IMR-90 (cell line): ENCODE data around the gene MAVS. TPM values are rescaled to one million over a fixed set of nuclear protein-coding genes. Genes with fewer than 3 reads are reported as not detected.

Source experiments
- ATAC-seq: fragments of 200-7000 bp; cut with Tn5 transposase; 2 replicates; pipeline ENCODE4 v1.9.1; 2020; ENCODE audit warnings: low read depth, mild to moderate bottlenecking, moderate library complexity
- BruUV-seq: library from RNA; stranded (reverse); fragments of 400-500 nt; replicated peaks from 2 replicates; lab custom pipeline; 2021; lab: Mats Ljungman, UMichigan
- CTCF ChIA-PET: fragments of 300-600 bp; formaldehyde crosslinking; extraction: SDS; loops from one replicate; lab custom pipeline; 2021; ENCODE audit warnings: antibody characterized with exemption; lab: Yijun Ruan, JAX
- POLR2A ChIA-PET: fragments of 300-600 bp; sonication (Branson Sonifier 250); formaldehyde crosslinking; loops from one replicate; lab custom pipeline; 2022; ENCODE audit warnings: antibody characterized with exemption; ENCODE audit not compliant: unreplicated experiment; lab: Charles Lee
- DNase-seq: peaks from one replicate; pipeline ENCODE4 v3.0.0; 2013
- H2AFZ ChIP-seq: replicated peaks from 2 replicates; pipeline ENCODE3; 2013; ENCODE audit warnings: low read length, mild to moderate bottlenecking; ENCODE audit not compliant: poor library complexity
- H2AK5ac ChIP-seq: 2 replicates; pipeline ENCODE4 v1.6.1; 2013; ENCODE audit warnings: low read depth, low read length, inconsistent platforms
- H2AK9ac ChIP-seq: replicated peaks from 2 replicates; pipeline ENCODE3; 2013; ENCODE audit warnings: mild to moderate bottlenecking, low read depth, low read length, moderate library complexity; ENCODE audit not compliant: poor library complexity
- H2BK120ac ChIP-seq: 2 replicates; pipeline ENCODE4 v1.6.1; 2013; ENCODE audit warnings: low read depth, low read length, inconsistent platforms
- H2BK15ac ChIP-seq: 3 replicates; pipeline ENCODE4 v1.6.1; 2013; ENCODE audit warnings: low read depth, low read length, inconsistent platforms
- H2BK20ac ChIP-seq: 2 replicates; pipeline ENCODE4 v1.6.1; 2013; ENCODE audit warnings: low read depth, mild to moderate bottlenecking, inconsistent platforms, low read length, moderate library complexity
- H2BK5ac ChIP-seq: 2 replicates; pipeline ENCODE4 v1.6.1; 2013; ENCODE audit warnings: mild to moderate bottlenecking, low read depth, low read length, inconsistent platforms; ENCODE audit not compliant: poor library complexity, severe bottlenecking
- H3K14ac ChIP-seq: replicated peaks from 2 replicates; pipeline ENCODE4 v1.6.1; 2013; ENCODE audit warnings: low read depth, low read length, inconsistent platforms
- H3K18ac ChIP-seq: 2 replicates; pipeline ENCODE4 v1.6.1; 2013; ENCODE audit warnings: low read depth, low read length, control low read depth
- H3K23ac ChIP-seq: 2 replicates; pipeline ENCODE4 v1.6.1; 2013; ENCODE audit warnings: low read depth, low read length, inconsistent platforms
- H3K27ac ChIP-seq: 2 replicates; pipeline ENCODE4 v1.5.1; 2013; ENCODE audit warnings: mild to moderate bottlenecking, control low read depth, low read length; ENCODE audit not compliant: insufficient read depth
- H3K27me3 ChIP-seq: 2 replicates; pipeline ENCODE4 v1.6.1; 2013; ENCODE audit warnings: low read length; ENCODE audit not compliant: control insufficient read depth, insufficient read depth
- H3K36me3 ChIP-seq: 2 replicates; pipeline ENCODE4 v1.6.1; 2013; ENCODE audit warnings: low read length, mixed read lengths; ENCODE audit not compliant: control insufficient read depth, insufficient read depth
- H3K4ac ChIP-seq: 2 replicates; pipeline ENCODE4 v1.6.1; 2013; ENCODE audit warnings: low read depth, low read length, inconsistent platforms
- H3K4me1 ChIP-seq: 2 replicates; pipeline ENCODE4 v1.6.1; 2013; ENCODE audit warnings: low read length, mixed read lengths; ENCODE audit not compliant: control insufficient read depth, insufficient read depth
- H3K4me2 ChIP-seq: 2 replicates; pipeline ENCODE4 v1.6.1; 2013; ENCODE audit warnings: low read depth, mild to moderate bottlenecking, control low read depth, low read length, moderate library complexity
- H3K4me3 ChIP-seq: 2 replicates; pipeline ENCODE4 v1.5.1; 2013; ENCODE audit warnings: low read depth, mild to moderate bottlenecking, control low read depth, low read length, moderate library complexity; ENCODE audit not compliant: insufficient read depth
- H3K56ac ChIP-seq: 2 replicates; pipeline ENCODE4 v1.6.1; 2013; ENCODE audit warnings: low read length, inconsistent platforms; ENCODE audit not compliant: insufficient read depth; ENCODE audit errors: extremely low read depth
- H3K79me1 ChIP-seq, 2 experiments: 2 replicates each; pipeline ENCODE4 v1.6.1; 2013; ENCODE audit warnings: low read length in 2 of 2, inconsistent platforms in 1 of 2, low read depth in 1 of 2
- H3K9ac ChIP-seq: 2 replicates; pipeline ENCODE4 v1.6.1; 2013; ENCODE audit warnings: low read depth, low read length, control low read depth
- H3K9me1 ChIP-seq: 2 replicates; pipeline ENCODE4 v1.6.1; 2013; ENCODE audit warnings: low read length, inconsistent platforms; ENCODE audit not compliant: insufficient read depth
- H3K9me3 ChIP-seq: 2 replicates; pipeline ENCODE4 v1.6.1; 2013; ENCODE audit warnings: low read length; ENCODE audit not compliant: control insufficient read depth, insufficient read depth
- H4K20me1 ChIP-seq: 2 replicates; pipeline ENCODE4 v1.6.1; 2013; ENCODE audit warnings: low read length, inconsistent platforms; ENCODE audit not compliant: insufficient read depth
- H4K5ac ChIP-seq: 2 replicates; pipeline ENCODE4 v1.6.1; 2013; ENCODE audit warnings: mild to moderate bottlenecking, low read depth, low read length, control low read depth
- H4K8ac ChIP-seq, 2 experiments: 2 replicates each; pipeline ENCODE4 v1.6.1; 2013; ENCODE audit warnings: low read depth in 2 of 2, low read length in 2 of 2, control low read depth in 1 of 2, inconsistent platforms in 1 of 2
- H4K91ac ChIP-seq: 2 replicates; pipeline ENCODE4 v1.6.1; 2013; ENCODE audit warnings: low read depth, low read length, inconsistent platforms; ENCODE audit not compliant: insufficient read depth
- FOS ChIP-seq: fragments of 150-350 bp; IDR thresholded peaks from 2 replicates; pipeline ENCODE4 v1.6.1; 2016; ENCODE audit warnings: low read depth, low read length
- MAZ ChIP-seq: IDR thresholded peaks from 2 replicates; pipeline ENCODE4 v1.6.1; 2012; ENCODE audit warnings: low read depth, mild to moderate bottlenecking, low read length, improper control_type of control experiment, moderate library complexity, borderline replicate concordance
- POLR2A ChIP-seq: IDR thresholded peaks from 2 replicates; pipeline ENCODE4 v1.6.1; 2012; ENCODE audit warnings: mild to moderate bottlenecking, low read depth, low read length
- RCOR1 ChIP-seq: IDR thresholded peaks from 2 replicates; pipeline ENCODE4 v1.6.1; 2012; ENCODE audit warnings: mild to moderate bottlenecking, low read length, improper control_type of control experiment; ENCODE audit not compliant: insufficient replicate concordance
- WGBS, 2 experiments: methylation state at CpG; one replicate each; pipeline versions ENCODE4 v1.1.5 to v1.1.7; 2013; ENCODE audit warnings: missing lambda C conversion rate in 2 of 2; ENCODE audit not compliant: insufficient read length in 1 of 2; ENCODE audit errors: extremely low coverage in 2 of 2; 5-methylcytosine and 5-hydroxymethylcytosine counted together
- dilution Hi-C: fragments of 300-500 bp; cut with HindIII; formaldehyde crosslinking; loops from one replicate; pipeline ENCODE4 v1.14.3; 2018; ENCODE audit warnings: low sequenced_read_pairs; ENCODE audit not compliant: unreplicated experiment
- in situ Hi-C: fragments of 300-500 bp; cut with MboI; formaldehyde crosslinking; loops from 3 replicates; pipeline ENCODE4 v1.14.3; 2019; ENCODE audit warnings: low sequenced_read_pairs, inconsistent platforms, mixed read lengths
- intact Hi-C: fragments of 100-400 bp; cut with micrococcal nuclease; formaldehyde crosslinking; loops from 2 replicates; pipeline ENCODE4 v1.10.0; 2022
- polyA plus RNA-seq, 3 experiments: library from polyadenylated mRNA; depleted of rRNA; stranded (reverse); fragments of >200 nt; gene quantifications; 2 replicates each; pipeline ENCODE4 v1.2.3, GENCODE V29; 2012; ENCODE audit warnings: low replicate concordance in 1 of 3
- total RNA-seq: library from RNA; depleted of rRNA; stranded (reverse); fragments of >200 nt; gene quantifications from 2 replicates; pipeline ENCODE4 v1.2.3, GENCODE V29; 2012
- TF ChIP-seq, protein P1 (sequence below): conservative IDR thresholded peaks from 2 replicates; pipeline ENCODE4 v1.5.1; 2012; ENCODE audit warnings: mild to moderate bottlenecking, low read depth, low read length, improper control_type of control experiment
- TF ChIP-seq, protein P2 (sequence below): fragments of 150-350 bp; IDR thresholded peaks from 2 replicates; pipeline ENCODE4 v1.6.1; 2017; ENCODE audit warnings: mild to moderate bottlenecking, antibody characterized with exemption, low read length, low read depth

MAVS gene
- total and polyA plus RNA-seq, 2 of the 4 experiments (the other 2 are of a cell fraction) = 10.4 to 15.6 TPM

- Histone ChIP-seq H3K9ac (no peak overlapping the region), H3K79me1 (peaks cover 35 to 52% of the 10 kb centered on the region in 2 experiments), H3K4me2 (no peak overlapping the region), H3K18ac (no peak overlapping the region), H3K4ac (no peak overlapping the region), H2BK5ac (no peak overlapping the region), H3K9me3 (no peaks in the 10 kb centered on the region), H3K56ac (no peak overlapping the region), H4K8ac (no peak overlapping the region), H4K20me1 (peaks cover 62% of the 10 kb centered on the region), H4K91ac (no peak overlapping the region), H2BK120ac (no peak overlapping the region), H3K36me3 (peaks cover 38% of the 10 kb centered on the region), H2AK5ac (no peak overlapping the region), H2AFZ (no peak overlapping the region), H3K27me3 (no peaks in the 10 kb centered on the region), H3K4me3 (no peak overlapping the region), H3K9me1 (peaks cover 6% of the 10 kb centered on the region), H3K14ac (no peak overlapping the region), H2AK9ac (no peak overlapping the region), H2BK20ac (no peak overlapping the region), H3K23ac (no peak overlapping the region), H2BK15ac (no peak overlapping the region), H3K4me1 (peaks cover 5% of the 10 kb centered on the region), H3K27ac (no peak overlapping the region), H4K5ac (no peak overlapping the region)
- no TSS peak for BruUV-seq
- TF ChIP-seq POLR2A = no peak
- TF ChIP-seq RCOR1 = no peak
- TF ChIP-seq, protein P1, sequence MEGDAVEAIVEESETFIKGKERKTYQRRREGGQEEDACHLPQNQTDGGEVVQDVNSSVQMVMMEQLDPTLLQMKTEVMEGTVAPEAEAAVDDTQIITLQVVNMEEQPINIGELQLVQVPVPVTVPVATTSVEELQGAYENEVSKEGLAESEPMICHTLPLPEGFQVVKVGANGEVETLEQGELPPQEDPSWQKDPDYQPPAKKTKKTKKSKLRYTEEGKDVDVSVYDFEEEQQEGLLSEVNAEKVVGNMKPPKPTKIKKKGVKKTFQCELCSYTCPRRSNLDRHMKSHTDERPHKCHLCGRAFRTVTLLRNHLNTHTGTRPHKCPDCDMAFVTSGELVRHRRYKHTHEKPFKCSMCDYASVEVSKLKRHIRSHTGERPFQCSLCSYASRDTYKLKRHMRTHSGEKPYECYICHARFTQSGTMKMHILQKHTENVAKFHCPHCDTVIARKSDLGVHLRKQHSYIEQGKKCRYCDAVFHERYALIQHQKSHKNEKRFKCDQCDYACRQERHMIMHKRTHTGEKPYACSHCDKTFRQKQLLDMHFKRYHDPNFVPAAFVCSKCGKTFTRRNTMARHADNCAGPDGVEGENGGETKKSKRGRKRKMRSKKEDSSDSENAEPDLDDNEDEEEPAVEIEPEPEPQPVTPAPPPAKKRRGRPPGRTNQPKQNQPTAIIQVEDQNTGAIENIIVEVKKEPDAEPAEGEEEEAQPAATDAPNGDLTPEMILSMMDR = no peak
- no peak for TF ChIP-seq MAZ
- TF ChIP-seq, protein P2, sequence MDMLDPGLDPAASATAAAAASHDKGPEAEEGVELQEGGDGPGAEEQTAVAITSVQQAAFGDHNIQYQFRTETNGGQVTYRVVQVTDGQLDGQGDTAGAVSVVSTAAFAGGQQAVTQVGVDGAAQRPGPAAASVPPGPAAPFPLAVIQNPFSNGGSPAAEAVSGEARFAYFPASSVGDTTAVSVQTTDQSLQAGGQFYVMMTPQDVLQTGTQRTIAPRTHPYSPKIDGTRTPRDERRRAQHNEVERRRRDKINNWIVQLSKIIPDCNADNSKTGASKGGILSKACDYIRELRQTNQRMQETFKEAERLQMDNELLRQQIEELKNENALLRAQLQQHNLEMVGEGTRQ = no peak
- TF ChIP-seq FOS = no peak
- POLR2A ChIA-PET = no interaction called here
- dilution Hi-C loops = no loop called here
- in situ Hi-C loops = no loop called here
- ATAC-seq (no peak), DNase-seq (no peak)
- intact Hi-C loops = no loop called here
- CTCF ChIA-PET = no interaction called here
- WGBS, 2 experiments = no CpG with 5 or more reads among the region's 2 CpGs
These were observed 69.1 kb downstream of the MAVS start for GRCh38 chr20:3915691-3916090.
